22Rv1 (cell line): ENCODE measurements around the gene CNTN5.

ENCODE experiments used
- ZFX ChIP-seq: fragments of 450-650 bp; IDR thresholded peaks from 2 replicates; pipeline ENCODE4 v1.6.1; 2017; ENCODE audit warnings: antibody characterized with exemption, borderline replicate concordance
- TF ChIP-seq, protein P1 (sequence below): fragments of 450-650 bp; IDR thresholded peaks from 2 replicates; pipeline ENCODE4 v1.5.1; 2017; ENCODE audit warnings: mild to moderate bottlenecking

DNA sequence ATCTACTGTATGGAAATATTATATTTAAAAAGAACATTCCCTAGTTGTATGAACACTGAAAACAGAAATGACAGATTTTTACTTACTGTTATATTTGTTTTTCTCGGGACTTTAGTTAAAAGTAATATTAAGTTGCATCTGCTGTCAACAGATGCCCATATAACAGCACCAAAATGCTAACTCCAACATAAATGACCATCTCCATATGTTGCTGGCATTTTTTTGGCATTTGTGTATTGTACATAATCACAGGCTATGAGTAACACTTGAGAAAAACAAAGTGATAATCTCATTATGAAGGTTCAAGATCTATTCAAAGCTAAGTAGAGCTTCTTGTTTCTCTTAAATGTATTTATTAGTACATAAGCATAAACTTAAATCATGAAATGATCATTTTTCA, 172.0 kb downstream of the CNTN5 start:
- TF ChIP-seq, protein P1, sequence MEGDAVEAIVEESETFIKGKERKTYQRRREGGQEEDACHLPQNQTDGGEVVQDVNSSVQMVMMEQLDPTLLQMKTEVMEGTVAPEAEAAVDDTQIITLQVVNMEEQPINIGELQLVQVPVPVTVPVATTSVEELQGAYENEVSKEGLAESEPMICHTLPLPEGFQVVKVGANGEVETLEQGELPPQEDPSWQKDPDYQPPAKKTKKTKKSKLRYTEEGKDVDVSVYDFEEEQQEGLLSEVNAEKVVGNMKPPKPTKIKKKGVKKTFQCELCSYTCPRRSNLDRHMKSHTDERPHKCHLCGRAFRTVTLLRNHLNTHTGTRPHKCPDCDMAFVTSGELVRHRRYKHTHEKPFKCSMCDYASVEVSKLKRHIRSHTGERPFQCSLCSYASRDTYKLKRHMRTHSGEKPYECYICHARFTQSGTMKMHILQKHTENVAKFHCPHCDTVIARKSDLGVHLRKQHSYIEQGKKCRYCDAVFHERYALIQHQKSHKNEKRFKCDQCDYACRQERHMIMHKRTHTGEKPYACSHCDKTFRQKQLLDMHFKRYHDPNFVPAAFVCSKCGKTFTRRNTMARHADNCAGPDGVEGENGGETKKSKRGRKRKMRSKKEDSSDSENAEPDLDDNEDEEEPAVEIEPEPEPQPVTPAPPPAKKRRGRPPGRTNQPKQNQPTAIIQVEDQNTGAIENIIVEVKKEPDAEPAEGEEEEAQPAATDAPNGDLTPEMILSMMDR, result no peak
- no peak for TF ChIP-seq ZFX
